ENCODE data around the gene SCAPER.

SCAPER gene

GRCh38 chr15:76905013-76905839 is at the start of gene SCAPER:
SCAPER (minus strand) TSS chr15:76905340; CDS start chr15:76883817, 21,523 bp downstream.
- DNase-seq = peak; percentile 92

- DNase-seq = no peak
Measured at GRCh38 chr15:76954744-76955143, 49.6 kb upstream of the SCAPER start.

GRCh38 chr15:76953913-76954312 is 48.8 kb upstream of the SCAPER start:
- no peak for DNase-seq

GRCh38 chr15:76951220-76951619 is 46.1 kb upstream of the SCAPER start:
- DNase-seq = no peak

- DNase-seq = no peak
Measured at GRCh38 chr15:76947454-76947853, 42.3 kb upstream of the SCAPER start.

- DNase-seq = no peak
Measured at GRCh38 chr15:76945494-76946093, 40.5 kb upstream of the SCAPER start.

GRCh38 chr15:76942331-76942730 is 37.2 kb upstream of the SCAPER start:
- no peak for DNase-seq

GRCh38 chr15:76941636-76942035 is 36.5 kb upstream of the SCAPER start:
- no peak for DNase-seq

GRCh38 chr15:76939715-76940114 is 34.6 kb upstream of the SCAPER start:
- DNase-seq = no peak

GRCh38 chr15:76938752-76939151 is 33.6 kb upstream of the SCAPER start:
- DNase-seq = no peak

- DNase-seq = no peak
Measured at GRCh38 chr15:76936671-76937070, 31.5 kb upstream of the SCAPER start.

GRCh38 chr15:76935620-76936019 is 30.5 kb upstream of the SCAPER start:
- no peak for DNase-seq

- no peak for DNase-seq
Measured at GRCh38 chr15:76932135-76932966, 27.2 kb upstream of the SCAPER start.

- DNase-seq = peak; percentile 93
Measured at GRCh38 chr15:76931397-76932134, 26.4 kb upstream of the SCAPER start, which contains the start of gene RCN2. RCN2 (plus strand) TSS chr15:76931749; CDS start chr15:76931842, 93 bp downstream.

GRCh38 chr15:76930831-76931396 is 25.8 kb upstream of the SCAPER start:
- no peak for DNase-seq

GRCh38 chr15:76929011-76929760 is 24.0 kb upstream of the SCAPER start:
- no peak for DNase-seq

GRCh38 chr15:76928201-76928600 is 23.1 kb upstream of the SCAPER start:
- no peak for DNase-seq

GRCh38 chr15:76916369-76916768 is 11.2 kb upstream of the SCAPER start:
- no peak for DNase-seq

GRCh38 chr15:76913737-76914136 is 8.6 kb upstream of the SCAPER start:
- no peak for DNase-seq

GRCh38 chr15:76912430-76912829 is 7.3 kb upstream of the SCAPER start:
- no peak for DNase-seq

- DNase-seq = no peak
Measured at GRCh38 chr15:76905855-76906254, 715 bp upstream of the SCAPER start.

Data from CD4-positive, alpha-beta T cell treated with Interleukin-21 for 1 hour (primary cell).